GM12891 (cell line): ENCODE results near the gene MAML2.

Experiments
- POLR2A ChIP-seq: IDR thresholded peaks from 2 replicates; pipeline ENCODE4 v1.6.1; 2011; ENCODE audit warnings: low read depth, low read length, control low read depth
- POLR2AphosphoS5 ChIP-seq: IDR thresholded peaks from 2 replicates; pipeline ENCODE4 v1.6.1; 2011; ENCODE audit warnings: low read depth, low read length, control low read depth
- TAF1 ChIP-seq: IDR thresholded peaks from 2 replicates; pipeline ENCODE4 v1.6.1; 2011; ENCODE audit warnings: low read depth, low read length, control low read depth

GRCh38 chr11:96024666-96025065, 318.3 kb downstream of the MAML2 start:
- no peak for TF ChIP-seq TAF1
- TF ChIP-seq POLR2A: no peak
- no peak for TF ChIP-seq POLR2AphosphoS5
